22Rv1 (cell line): ENCODE data around the gene BTBD17.

Source experiments
- H3K27ac ChIP-seq: fragments of 450-650 bp; 2 replicates; pipeline ENCODE4 v1.5.1; 2017
- CTCF ChIP-seq: fragments of 450-650 bp; IDR thresholded peaks from 2 replicates; pipeline ENCODE4 v1.5.1; 2017; ENCODE audit warnings: mild to moderate bottlenecking
- ZFX ChIP-seq: fragments of 450-650 bp; IDR thresholded peaks from 2 replicates; pipeline ENCODE4 v1.6.1; 2017; ENCODE audit warnings: antibody characterized with exemption, borderline replicate concordance

BTBD17 gene

GRCh38 chr17:74385201-74385600, 23.5 kb upstream of the BTBD17 start:
- TF ChIP-seq ZFX (no peak), CTCF (no peak)
- H3K27ac ChIP-seq: no peak overlapping the region

GRCh38 chr17:74383141-74383540, 21.5 kb upstream of the BTBD17 start:
- TF ChIP-seq ZFX: no peak
- TF ChIP-seq CTCF: no peak
- H3K27ac ChIP-seq: no peak overlapping the region

GRCh38 chr17:74380959-74381808, 19.5 kb upstream of the BTBD17 start:
- no peak overlapping the region for H3K27ac ChIP-seq

GRCh38 chr17:74380086-74380958, 18.7 kb upstream of the BTBD17 start:
- TF ChIP-seq ZFX: no peak
- no peak for TF ChIP-seq CTCF
- no peak overlapping the region for H3K27ac ChIP-seq

More at GRCh38 chr17:74380959-74381808, 19.5 kb upstream of the BTBD17 start:
- TF ChIP-seq ZFX (no peak), CTCF (no peak)

GRCh38 chr17:74379495-74380085, 17.9 kb upstream of the BTBD17 start:
- no peak overlapping the region for H3K27ac ChIP-seq
- TF ChIP-seq CTCF: peak; percentile 91
- TF ChIP-seq ZFX: no peak

GRCh38 chr17:74374858-74375257, 13.2 kb upstream of the BTBD17 start:
- no peak for TF ChIP-seq CTCF
- no peak for TF ChIP-seq ZFX
- no peak overlapping the region for H3K27ac ChIP-seq
